GM10266 (cell line): Measurements from ENCODE around the gene EGFL7.

ENCODE experiments used
- DNase-seq: peaks from one replicate; pipeline ENCODE4 v3.0.0; 2012; ENCODE audit errors: extremely low spot score
- CTCF ChIP-seq: IDR thresholded peaks from 2 replicates; pipeline ENCODE4 v1.5.1; 2012; ENCODE audit warnings: mild to moderate bottlenecking, low read depth; ENCODE audit not compliant: control insufficient read depth, insufficient read depth; ENCODE audit errors: missing control alignments

Gene EGFL7

GRCh38 chr9:136660971-136661550, 1.7 kb upstream of the EGFL7 start:
- no peak for TF ChIP-seq CTCF
- no peak for DNase-seq

- TF ChIP-seq CTCF = no peak
- DNase-seq = no peak
Observed at GRCh38 chr9:136661641-136662325, 933 bp upstream of the EGFL7 start.

- no peak for DNase-seq
- no peak for TF ChIP-seq CTCF
Observed at GRCh38 chr9:136662326-136662655, 425 bp upstream of the EGFL7 start.

GRCh38 chr9:136664000-136664915, 1.5 kb downstream of the EGFL7 start:
- no peak for TF ChIP-seq CTCF
- no peak for DNase-seq

- TF ChIP-seq CTCF = peak; percentile 4
Observed at GRCh38 chr9:136665111-136665703, 2.5 kb downstream of the EGFL7 start.

GRCh38 chr9:136665704-136666371, 3.1 kb downstream of the EGFL7 start:
- peak; percentile 79 for DNase-seq
- no peak for TF ChIP-seq CTCF

More at GRCh38 chr9:136665111-136665703, 2.5 kb downstream of the EGFL7 start:
- DNase-seq = peak; percentile 77
